GM18511 (cell line): ENCODE data around the gene PFN4.
A peak's percentile ranks its signal among the peaks of the same experiment; 100 is the strongest.
"Not testable (repeated sequence)": the region's sequence is repeated elsewhere in the genome, so short reads cannot be mapped to it uniquely, and the experiment has no call there.

Experiments
- ATAC-seq: cut with Tn5 transposase; IDR thresholded peaks from one replicate; pipeline ENCODE4 v1.9.1; 2021; ENCODE audit warnings: mild to moderate bottlenecking, moderate library complexity; ENCODE audit not compliant: unreplicated experiment

PFN4 gene

GRCh38 chr2:24123195-24123921, at the start of gene PFN4, which contains the start of gene FAM228B:
PFN4 (minus strand) TSS chr2:24123334; CDS start chr2:24122535, 799 bp downstream.
FAM228B (plus strand) TSS chr2:24123469; CDS start chr2:24124362, 893 bp downstream.
- peak; percentile 92 for ATAC-seq

GRCh38 chr2:24169023-24169422, 45.9 kb upstream of the PFN4 start:
- no peak for ATAC-seq

GRCh38 chr2:24164416-24164973, 41.4 kb upstream of the PFN4 start:
- peak; percentile 84 for ATAC-seq

DNA sequence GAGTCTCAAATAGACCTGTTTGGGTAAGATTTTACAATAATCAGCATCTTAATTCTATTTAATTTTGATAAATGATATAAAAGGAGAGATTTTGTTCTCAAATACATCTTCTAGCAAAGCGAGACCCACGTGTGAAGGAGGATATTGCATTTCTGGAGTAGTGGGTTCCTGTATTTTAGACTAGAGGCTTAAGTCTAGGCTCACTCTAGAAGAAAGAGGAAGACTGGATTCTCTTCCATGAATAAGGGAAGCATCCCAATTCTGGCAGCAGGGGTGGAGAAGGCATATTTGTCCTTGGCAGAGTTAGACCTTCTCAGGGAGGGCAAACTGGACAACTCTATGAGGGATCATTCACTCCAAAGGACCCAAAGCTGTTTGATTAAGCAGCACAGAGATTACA, 40.5 kb upstream of the PFN4 start:
- ATAC-seq: no peak

DNA sequence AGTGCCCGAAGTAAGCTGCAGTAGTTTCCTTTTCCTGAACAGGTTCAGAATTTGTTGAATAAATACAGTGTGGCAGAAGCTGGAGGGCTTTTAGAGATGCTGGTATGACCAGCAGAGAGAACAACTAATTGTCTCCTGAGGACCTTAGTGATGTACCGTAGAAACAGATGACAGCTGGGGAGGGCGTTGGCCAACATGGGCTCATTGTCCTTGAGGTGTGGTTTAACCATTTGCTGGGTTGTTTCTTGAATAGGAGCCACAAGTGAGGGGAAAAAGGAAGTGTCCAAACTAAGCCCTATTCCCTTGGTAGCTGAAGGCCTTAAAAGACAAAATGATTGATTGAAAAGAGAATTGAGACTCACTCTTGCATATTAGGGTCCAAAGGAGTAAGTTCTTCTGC, 40.1 kb upstream of the PFN4 start:
- no peak for ATAC-seq

DNA sequence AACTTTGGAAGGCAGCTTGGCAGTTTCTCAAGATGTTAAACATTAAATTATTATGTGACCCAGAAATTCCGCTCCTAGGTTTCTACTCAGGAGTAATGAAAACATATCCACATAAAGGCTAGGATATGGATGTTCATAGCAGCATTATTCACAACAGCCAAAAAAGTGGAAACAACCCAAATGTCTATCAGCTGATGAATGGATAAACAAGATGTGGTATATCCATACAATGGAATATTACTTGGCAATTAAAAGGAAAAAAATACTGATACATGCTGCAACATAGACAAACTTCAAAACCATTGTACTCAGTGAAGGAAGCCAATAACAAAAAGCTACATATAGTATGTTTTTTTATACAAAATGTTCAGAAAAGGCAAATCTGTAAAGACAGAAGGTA, 39.4 kb upstream of the PFN4 start:
- ATAC-seq: no peak

- no peak for ATAC-seq
Observed at GRCh38 chr2:24160761-24161160, 37.6 kb upstream of the PFN4 start.

DNA sequence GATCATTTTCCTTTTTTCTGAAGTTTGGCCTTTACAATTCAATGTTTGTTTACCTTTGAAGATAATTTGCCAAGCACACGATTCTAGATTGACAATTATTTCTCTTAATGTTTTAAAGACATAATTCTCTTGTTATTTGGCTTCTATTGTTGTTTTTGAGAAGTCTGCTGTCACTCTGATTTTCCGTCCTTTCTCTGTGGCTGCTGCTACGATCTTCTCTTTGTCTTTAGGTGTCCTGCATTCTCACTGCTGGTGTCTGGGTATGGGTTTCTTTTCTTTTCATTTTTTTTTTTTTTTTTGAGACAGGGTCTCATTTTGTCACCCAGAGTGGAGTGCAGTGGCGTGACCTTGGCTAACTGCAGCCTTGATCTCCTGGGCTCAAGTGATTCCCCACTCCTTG, 36.6 kb upstream of the PFN4 start:
- no peak for ATAC-seq

DNA sequence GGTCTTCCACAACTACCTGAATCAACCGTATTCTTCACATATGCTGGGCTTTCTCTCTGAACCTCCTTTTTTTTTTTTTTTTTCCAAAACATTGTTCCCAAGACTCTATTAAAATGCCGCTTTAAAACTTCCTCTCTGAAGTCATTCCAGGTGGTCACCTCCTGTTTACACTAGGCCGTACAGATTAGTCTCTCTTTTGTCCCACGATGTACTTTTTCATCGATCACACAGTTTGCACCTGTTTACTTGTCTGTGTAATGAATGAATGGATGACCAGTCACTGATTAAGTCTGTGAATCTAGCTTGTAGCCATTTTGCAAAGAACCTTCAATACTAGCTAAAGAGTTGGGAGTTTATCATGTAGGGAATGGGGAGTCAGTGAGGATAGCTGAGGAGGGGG, 35.0 kb upstream of the PFN4 start:
- no peak for ATAC-seq

- ATAC-seq: no peak
Observed at GRCh38 chr2:24153478-24153877, 30.3 kb upstream of the PFN4 start.

DNA sequence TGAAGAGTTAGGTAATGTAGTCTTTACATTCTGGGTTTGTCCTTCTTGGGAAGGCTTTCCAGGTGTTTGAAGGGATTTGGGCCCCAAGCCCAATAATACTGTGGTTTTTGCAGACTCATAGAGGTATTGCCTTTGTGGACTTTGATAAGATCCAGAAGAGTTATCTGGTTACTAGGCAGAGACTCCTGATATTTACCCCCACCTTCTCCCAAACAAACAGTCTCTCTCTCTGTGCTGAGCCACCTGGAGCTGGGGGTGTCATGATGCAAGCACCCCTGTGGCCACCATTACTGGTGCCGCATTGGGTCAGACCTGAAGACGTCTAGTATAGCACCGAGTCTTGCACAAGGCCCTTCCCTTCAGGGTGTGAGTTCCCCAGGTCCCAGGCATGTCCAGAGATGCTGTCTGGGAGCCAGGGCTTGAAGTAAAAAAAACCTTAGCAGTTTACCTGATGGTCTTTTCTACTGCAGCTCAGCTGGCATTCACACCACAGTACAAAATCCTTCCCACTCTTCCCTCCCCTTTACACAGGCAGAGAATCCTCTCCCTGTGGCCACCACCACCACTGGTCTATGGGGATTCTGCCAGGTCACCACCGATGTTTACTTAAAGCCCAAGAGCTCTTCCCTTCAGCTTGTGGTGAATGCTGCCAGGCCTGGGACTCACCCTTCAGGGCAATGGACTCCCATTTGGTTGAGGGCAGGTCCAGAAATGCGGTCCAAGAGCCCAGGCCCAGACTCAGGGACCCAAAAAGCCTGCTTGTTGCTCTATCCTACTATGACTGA, 29.5 kb upstream of the PFN4 start:
- ATAC-seq: no peak

DNA sequence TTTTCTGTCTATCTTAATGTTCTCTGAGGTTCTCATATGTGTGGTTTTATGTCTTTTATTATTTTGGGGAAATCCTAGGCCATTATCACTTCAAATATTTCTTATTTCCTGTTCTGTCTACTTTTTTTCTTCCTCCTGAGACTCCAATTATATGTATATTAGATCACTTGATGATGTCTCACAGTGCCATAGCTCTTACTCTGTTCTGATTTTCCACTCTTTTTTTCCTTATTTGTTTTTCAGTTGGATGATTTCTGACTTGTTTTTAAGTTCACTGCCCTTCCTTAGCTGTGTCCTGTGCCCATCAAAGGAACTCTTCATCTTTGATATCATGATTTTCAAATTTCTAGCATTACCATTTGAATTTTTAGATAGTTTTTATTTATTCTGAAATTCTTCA, 24.2 kb upstream of the PFN4 start:
- ATAC-seq: no peak

DNA sequence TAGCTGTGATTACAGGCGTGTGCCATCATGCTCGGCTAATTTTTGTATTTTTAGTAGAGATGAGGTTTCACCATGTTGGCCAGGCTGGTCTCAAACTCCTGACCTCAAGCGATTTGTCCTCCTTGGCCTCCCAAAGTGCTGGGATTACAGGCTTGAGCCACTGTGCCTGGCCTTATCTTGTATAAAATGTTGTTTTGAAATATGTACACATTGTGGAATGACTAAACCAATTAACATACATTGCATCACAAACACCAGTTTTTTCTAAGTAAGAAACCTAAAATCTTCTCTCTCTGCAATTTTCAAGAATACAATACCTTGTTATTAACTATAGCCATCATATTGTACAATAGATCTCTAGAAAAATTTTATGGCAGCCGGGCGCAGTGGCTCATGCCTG, 17.2 kb upstream of the PFN4 start:
- not testable (repeated sequence) for ATAC-seq

- ATAC-seq: no peak
Observed at GRCh38 chr2:24132543-24132942, 9.4 kb upstream of the PFN4 start.

DNA sequence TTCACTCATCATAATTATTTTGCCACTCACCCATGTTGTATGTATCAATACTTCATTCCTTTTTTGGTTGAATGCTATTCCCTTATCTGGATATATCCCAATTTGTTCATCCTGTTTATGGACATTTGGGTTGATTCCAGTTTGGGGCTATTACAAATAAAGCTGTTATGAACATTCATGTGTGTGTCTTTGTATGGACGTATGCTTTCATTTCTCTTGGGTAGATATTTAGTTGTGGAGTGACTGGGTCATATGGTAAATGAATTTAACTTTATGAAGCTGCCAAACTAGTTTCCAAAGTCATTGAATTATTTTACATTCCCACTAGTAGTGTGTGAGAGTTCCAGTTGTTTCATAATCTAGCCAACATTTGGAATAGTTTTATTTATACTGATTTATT, 2.8 kb upstream of the PFN4 start:
- ATAC-seq: no peak

GRCh38 chr2:24123922-24124580, 917 bp upstream of the PFN4 start:
- ATAC-seq: peak; percentile 15

DNA sequence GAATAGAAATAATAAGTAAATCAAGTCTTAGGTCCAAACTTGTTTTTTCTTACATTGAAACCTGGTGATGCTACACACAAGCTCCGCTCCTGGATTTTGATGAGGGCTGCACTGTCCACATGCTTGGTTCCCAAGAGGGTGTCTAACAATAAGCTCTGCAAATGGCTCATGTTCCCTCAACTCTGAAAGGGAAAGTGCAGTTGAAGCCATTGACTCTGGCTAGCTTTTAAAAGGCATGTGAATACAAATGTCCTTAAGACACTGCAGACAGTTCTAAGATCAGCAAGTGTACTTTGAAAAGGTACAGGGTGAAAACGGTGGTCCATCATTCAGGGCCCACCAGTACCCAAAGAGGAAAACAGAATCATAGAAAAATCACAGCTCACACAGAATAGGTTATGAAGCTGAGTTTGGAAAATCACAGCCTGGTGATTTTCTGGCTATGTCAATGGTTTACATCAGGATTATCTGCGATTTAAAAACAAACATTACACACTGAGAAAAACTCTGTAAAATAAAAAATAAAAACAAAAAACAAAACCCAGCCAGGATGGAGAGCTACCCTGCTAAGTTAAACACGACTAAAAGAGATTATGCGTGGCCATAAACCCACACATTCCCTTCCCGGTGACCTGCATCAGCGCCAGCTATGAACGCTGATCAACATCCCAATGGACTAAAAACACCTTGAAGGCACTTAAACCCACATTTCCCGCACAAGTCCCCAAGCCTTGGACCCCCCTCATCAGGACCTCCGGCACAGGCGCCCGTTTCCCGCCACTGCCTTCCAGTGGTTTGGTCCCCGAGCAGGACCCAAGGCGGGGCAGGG, 554 bp downstream of the PFN4 start:
- ATAC-seq: no peak

DNA sequence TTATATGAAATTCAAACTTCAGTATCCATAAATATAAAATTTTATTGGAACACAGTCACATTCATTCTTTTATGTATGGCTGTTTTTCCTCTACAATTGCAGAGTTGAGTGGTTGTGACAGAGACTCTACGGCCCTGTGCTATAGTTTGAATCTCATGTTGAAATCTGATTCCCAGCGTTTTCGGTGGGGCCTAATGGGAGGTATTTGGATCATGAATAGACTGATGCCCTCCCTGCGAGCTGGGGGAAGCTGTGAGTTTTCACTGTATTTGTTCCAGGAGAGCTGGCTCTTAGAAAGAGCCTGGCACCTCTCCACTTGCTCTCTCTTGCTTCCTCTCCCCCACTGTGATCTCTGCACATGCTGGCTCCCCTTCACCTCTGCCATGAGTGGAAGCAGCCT, 1.7 kb downstream of the PFN4 start:
- ATAC-seq: no peak

DNA sequence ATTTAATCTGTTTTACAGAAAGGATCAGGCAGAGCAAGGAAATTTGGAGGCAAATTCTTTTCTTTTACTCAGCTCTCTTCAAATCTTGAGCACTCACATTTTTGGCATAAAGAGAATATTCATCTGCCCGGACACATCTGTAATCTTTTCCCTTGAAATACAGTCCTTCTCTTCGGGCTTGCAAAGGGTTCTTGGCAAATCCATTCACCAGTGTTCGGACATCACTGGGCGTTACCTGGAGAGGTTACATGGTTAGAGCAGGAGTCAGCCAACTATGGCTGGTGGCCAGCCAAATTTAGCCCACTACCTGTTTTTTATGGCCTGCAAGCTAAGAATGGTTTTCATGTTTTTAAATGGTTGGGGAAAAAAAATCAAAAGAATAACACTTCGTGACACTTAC, 2.1 kb downstream of the PFN4 start:
- no peak for ATAC-seq

GRCh38 chr2:24117902-24118301, 5.2 kb downstream of the PFN4 start:
- ATAC-seq: no peak

GRCh38 chr2:24115057-24115456, 8.1 kb downstream of the PFN4 start:
- ATAC-seq: no peak
